Peyer's patch (tissue), 4 donors: ENCODE measurements around the gene EEFSEC. TPM values are rescaled to one million over a fixed set of nuclear protein-coding genes. Genes with fewer than 3 reads are reported as not detected.

Experiments
- DNase-seq, 3 donors: peaks; one replicate each; pipeline ENCODE4 v3.0.0-alpha.2; 2017 to 2019
- H3K27ac ChIP-seq, 4 donors: fragments of 200-600 bp; sonication (generic); one replicate each; pipeline ENCODE4 v1.5.1; 2016 to 2019
- H3K27me3 ChIP-seq, 2 donors: fragments of 200-600 bp; sonication (generic); one replicate each; pipeline ENCODE4 v1.5.1; 2019
- H3K36me3 ChIP-seq, 3 donors: fragments of 200-600 bp; sonication (generic); one replicate each; pipeline ENCODE4 v1.5.1; 2016 to 2019
- H3K4me1 ChIP-seq, 4 donors: fragments of 200-600 bp; sonication (generic); one replicate each; pipeline ENCODE4 v1.5.1; 2016 to 2019
- H3K4me3 ChIP-seq, 4 donors: fragments of 200-600 bp; sonication (generic); 1 replicate in 3 of 4; 2 replicates in 1 of 4; pipeline ENCODE4 v1.5.1; 2016 to 2019; ENCODE audit warnings: mild to moderate bottlenecking in 1 of 4
- H3K9me3 ChIP-seq, 4 donors: fragments of 200-600 bp; sonication (generic); one replicate each; pipeline ENCODE4 v1.5.1; 2016 to 2019; ENCODE audit warnings: mild to moderate bottlenecking in 1 of 4
- POLR2A ChIP-seq, 2 donors: fragments of 450-650 bp; IDR thresholded peaks; one replicate each; pipeline ENCODE4 v1.5.1; 2017; ENCODE audit warnings: antibody characterized with exemption in 2 of 2, mild to moderate bottlenecking in 2 of 2, moderate library complexity in 2 of 2
- total RNA-seq, 4 donors: library from RNA; depleted of rRNA; stranded (reverse); fragments of >200 nt; gene quantifications; one replicate each; pipeline ENCODE4 v1.1.0, GENCODE V29; 2016
- TF ChIP-seq, protein P1 (sequence below), 6 experiments: fragments of 450-650 bp in 4 of 6; fragments of 200-600 bp in 2 of 6; sonication (generic) in 1 of 6; IDR thresholded peaks; one replicate each; pipeline ENCODE4 v1.5.1; 2017 to 2019; ENCODE audit warnings: antibody characterized with exemption in 6 of 6, mild to moderate bottlenecking in 3 of 6, moderate library complexity in 1 of 6

EEFSEC gene
- total RNA-seq, 4 donors from 2014 or later, result 11.7 to 50.3 (median 19.6) TPM

DNA sequence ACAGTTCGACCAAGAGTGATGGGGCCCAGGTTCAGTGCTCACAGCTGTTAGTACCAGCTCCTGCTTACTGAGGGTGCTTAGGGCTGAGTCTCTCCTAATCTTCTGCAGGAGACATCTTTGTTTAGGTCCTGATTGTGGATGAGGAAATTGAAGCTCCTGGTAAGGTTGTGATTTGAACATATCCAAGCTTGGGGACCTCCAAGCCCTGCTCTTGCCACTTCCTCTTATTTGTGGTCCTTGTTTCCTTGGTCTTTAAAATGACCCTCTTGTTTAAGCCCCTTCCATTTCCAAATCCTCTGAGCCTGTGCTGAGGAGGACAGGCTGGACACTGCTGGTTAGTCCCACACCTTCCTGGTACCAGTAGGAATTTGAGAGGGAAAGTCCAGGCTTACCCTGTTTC lies 87.0 kb downstream of the EEFSEC start:
- Histone ChIP-seq H3K27me3 (no peaks in the 10 kb centered on the region), H3K27ac (no peak overlapping the region), H3K36me3 (no peaks in the 10 kb centered on the region), H3K4me1 (no peaks in the 10 kb centered on the region), H3K9me3 (no peaks in the 10 kb centered on the region), H3K4me3 (no peak overlapping the region)
- DNase-seq, result no peak
- no peak for TF ChIP-seq POLR2A (IDR thresholded peaks at IDR 0.05)
- TF ChIP-seq, protein P1, sequence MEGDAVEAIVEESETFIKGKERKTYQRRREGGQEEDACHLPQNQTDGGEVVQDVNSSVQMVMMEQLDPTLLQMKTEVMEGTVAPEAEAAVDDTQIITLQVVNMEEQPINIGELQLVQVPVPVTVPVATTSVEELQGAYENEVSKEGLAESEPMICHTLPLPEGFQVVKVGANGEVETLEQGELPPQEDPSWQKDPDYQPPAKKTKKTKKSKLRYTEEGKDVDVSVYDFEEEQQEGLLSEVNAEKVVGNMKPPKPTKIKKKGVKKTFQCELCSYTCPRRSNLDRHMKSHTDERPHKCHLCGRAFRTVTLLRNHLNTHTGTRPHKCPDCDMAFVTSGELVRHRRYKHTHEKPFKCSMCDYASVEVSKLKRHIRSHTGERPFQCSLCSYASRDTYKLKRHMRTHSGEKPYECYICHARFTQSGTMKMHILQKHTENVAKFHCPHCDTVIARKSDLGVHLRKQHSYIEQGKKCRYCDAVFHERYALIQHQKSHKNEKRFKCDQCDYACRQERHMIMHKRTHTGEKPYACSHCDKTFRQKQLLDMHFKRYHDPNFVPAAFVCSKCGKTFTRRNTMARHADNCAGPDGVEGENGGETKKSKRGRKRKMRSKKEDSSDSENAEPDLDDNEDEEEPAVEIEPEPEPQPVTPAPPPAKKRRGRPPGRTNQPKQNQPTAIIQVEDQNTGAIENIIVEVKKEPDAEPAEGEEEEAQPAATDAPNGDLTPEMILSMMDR (IDR thresholded peaks at IDR 0.05), result no peak

DNA sequence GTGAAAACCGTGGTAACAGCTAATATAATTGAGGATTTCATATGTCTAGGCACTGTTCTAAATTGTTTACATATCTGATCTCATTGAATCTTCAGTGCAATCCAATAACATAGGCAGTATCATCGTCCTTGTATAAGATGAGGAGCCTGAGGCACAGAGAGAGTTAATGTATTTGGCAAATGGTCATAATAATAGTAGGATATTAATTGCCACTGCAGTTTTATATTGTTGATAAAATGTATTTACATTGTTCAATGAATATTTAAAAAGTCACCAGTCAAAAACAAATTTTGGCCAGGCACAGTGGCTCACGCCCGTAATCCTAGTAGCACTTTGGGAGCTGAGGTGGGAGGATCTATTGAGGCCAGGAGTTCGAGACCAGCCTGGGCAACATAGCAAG lies 88.5 kb downstream of the EEFSEC start:
- H3K9me3 ChIP-seq, result no peaks in the 10 kb centered on the region
- no peak for DNase-seq
- TF ChIP-seq, protein P1 (IDR thresholded peaks at IDR 0.05), result no peak
- TF ChIP-seq POLR2A (IDR thresholded peaks at IDR 0.05), result no peak
- no peak overlapping the region for H3K27ac ChIP-seq
- no peaks in the 10 kb centered on the region for H3K27me3 ChIP-seq
- no peak overlapping the region for H3K4me3 ChIP-seq
- H3K4me1 ChIP-seq, result no peaks in the 10 kb centered on the region
- H3K36me3 ChIP-seq, result peaks cover 0 to 4% (median 0%) of the 10 kb centered on the region in 3 donors

DNA sequence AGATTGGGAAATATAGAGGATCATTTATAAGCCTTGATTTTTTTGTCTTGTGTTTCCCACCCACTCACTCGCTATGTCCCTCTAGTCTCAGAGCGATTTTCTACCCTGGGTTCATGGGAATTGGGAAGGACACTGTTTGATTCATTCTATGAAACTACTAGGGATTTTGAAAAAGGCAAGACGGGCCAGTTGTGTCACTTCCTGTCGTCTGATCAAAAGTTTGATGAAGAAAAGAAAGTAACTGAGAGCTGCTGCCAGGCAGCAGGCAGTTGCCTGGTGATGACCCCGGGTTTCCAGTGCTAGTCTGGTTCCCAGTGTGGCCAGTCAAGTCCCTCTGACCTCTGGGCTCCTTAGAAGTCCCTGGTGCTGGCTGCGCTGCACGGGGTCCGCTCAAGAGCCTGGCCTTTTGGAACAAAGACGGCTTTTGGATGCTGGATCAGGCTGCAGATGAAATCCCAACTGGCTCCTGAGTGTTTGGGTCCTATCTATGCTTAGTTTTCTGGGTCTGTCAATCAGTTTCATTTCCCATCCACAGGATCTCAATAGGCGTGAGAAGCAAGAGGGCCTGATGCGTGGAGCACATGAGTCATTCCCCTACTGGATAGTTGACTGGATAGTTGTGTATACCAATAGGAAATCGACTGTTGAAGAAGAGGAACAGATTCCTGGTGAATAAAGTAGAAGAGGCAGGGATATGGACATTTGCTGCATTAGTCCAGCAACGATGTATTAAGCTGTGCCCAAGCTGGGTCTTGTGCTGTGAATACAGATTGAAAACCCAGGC lies 89.7 kb downstream of the EEFSEC start:
- no peak for DNase-seq
- Histone ChIP-seq H3K27ac (no peak overlapping the region), H3K36me3 (peaks cover 0 to 11% (median 0%) of the 10 kb centered on the region in 3 donors), H3K4me1 (no peaks in the 10 kb centered on the region), H3K4me3 (no peak overlapping the region), H3K27me3 (no peaks in the 10 kb centered on the region), H3K9me3 (no peaks in the 10 kb centered on the region)
- no peak for TF ChIP-seq POLR2A (IDR thresholded peaks at IDR 0.05)
- TF ChIP-seq, protein P1 (IDR thresholded peaks at IDR 0.05), result no peak

DNA sequence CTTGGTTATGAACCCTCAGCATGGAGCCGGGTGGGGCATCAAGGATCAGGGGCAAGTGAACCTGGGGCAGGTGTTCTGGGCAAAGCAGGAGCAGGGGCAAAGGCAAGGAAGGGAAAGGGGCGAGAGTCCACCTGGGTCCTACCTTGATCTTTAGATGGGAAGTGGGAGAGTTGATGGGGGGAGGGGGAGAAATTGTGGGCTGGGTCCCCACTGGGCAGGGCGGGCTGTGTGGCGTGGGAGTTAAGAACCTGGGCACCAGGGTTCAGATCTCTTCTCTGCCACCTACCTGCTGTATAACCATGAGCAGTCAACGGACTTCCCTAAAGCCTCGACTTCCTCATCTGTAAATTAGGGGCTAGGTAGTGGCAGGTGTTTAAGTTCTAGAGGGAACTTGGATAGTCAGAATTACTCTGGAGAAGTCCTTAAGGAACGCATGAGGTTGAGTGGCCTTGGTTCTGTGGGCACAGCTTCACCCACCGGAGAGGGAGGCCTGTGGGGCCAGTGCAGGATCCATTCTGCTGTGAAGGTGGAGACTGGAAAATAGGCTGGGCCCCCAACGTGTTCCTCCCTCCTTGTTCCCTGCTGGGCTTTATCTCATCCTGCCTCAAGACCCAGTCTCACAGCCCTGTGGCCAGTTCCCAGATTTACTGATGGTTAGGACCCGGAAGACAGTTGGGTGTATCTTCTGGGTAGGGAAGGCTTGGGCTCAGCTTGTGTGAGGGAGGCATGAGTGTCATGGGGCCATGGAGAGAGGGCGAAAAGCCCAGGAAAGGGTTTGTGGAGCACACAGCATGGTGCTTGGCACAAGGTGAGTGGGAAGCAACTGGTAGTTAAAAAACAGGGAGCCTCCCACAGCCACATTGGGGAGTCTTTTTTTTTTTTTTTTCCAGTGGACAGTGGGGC lies 90.6 kb downstream of the EEFSEC start:
- Histone ChIP-seq H3K36me3 (peaks cover 0 to 11% (median 0%) of the 10 kb centered on the region in 3 donors), H3K9me3 (no peaks in the 10 kb centered on the region), H3K4me3 (no peak overlapping the region), H3K27me3 (no peaks in the 10 kb centered on the region), H3K27ac (no peak overlapping the region), H3K4me1 (no peaks in the 10 kb centered on the region)
- no peak for TF ChIP-seq POLR2A (IDR thresholded peaks at IDR 0.05)
- TF ChIP-seq, protein P1 (IDR thresholded peaks at IDR 0.05), result no peak
- DNase-seq, result no peak

DNA sequence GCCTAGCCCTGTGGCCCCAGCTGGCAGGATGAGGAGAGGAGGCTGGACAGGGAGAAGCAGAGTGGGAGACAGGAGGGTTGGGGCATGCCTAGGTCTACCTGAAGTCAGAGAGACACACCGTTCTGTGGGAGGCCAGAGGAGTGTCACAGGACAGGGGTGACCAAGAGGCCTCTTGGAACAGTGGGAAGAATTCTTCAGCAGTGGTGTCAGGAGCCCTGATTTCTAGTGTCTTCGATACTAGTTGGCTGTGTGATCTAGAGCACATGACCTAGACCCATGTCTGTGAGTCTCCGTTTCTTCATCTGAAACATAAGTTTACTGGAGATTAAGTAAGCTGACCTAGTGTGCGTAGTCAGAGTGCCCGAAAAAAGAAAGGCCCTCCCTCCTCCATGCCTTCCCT lies 92.2 kb downstream of the EEFSEC start:
- no peak overlapping the region for H3K4me3 ChIP-seq
- H3K27ac ChIP-seq, result no peak overlapping the region
- no peak for DNase-seq
- no peaks in the 10 kb centered on the region for H3K4me1 ChIP-seq
- H3K9me3 ChIP-seq, result no peaks in the 10 kb centered on the region
- peaks cover 0 to 11% (median 0%) of the 10 kb centered on the region in 3 donors for H3K36me3 ChIP-seq
- TF ChIP-seq POLR2A (IDR thresholded peaks at IDR 0.05), result no peak
- no peaks in the 10 kb centered on the region for H3K27me3 ChIP-seq
